M059J (cell line): ENCODE measurements around the gene PEX11G. TPM values are rescaled to one million over a fixed set of nuclear protein-coding genes. Genes with fewer than 3 reads are reported as not detected.
"Not testable (repeated sequence)": the region's sequence is repeated elsewhere in the genome, so short reads cannot be mapped to it uniquely, and the experiment has no call there.

Source experiments
- DNase-seq: peaks from one replicate; pipeline ENCODE4 v3.0.0-alpha.2; 2012; ENCODE audit warnings: low read depth
- total RNA-seq: library from RNA; depleted of rRNA; stranded (reverse); fragments of >200 nt; shearing (Covaris generic); gene quantifications from 2 replicates; pipeline ENCODE4 v1.2.3, GENCODE V29; 2014

The PEX11G gene
- total RNA-seq, 1 experiment from 2014 or later, result 0.20 TPM

- DNase-seq, result no peak
Measured at GRCh38 chr19:7467009-7467989, 21.5 kb downstream of the PEX11G start.

- no peak for DNase-seq
Measured at GRCh38 chr19:7463575-7463974, 25.3 kb downstream of the PEX11G start.

GRCh38 chr19:7461841-7462629, 26.8 kb downstream of the PEX11G start:
- DNase-seq, result no peak

- peak; percentile 93 for DNase-seq
Measured at GRCh38 chr19:7460562-7460966, 28.3 kb downstream of the PEX11G start.

GRCh38 chr19:7459773-7460172, 29.1 kb downstream of the PEX11G start:
- no peak for DNase-seq

- DNase-seq, result no peak
Measured at GRCh38 chr19:7458675-7459074, 30.2 kb downstream of the PEX11G start.

- peak; percentile 62 for DNase-seq
Measured at GRCh38 chr19:7456964-7457541, 31.8 kb downstream of the PEX11G start.

GRCh38 chr19:7455600-7456296, 33.1 kb downstream of the PEX11G start:
- DNase-seq, result no peak

- no peak for DNase-seq
Measured at GRCh38 chr19:7454998-7455397, 33.8 kb downstream of the PEX11G start.

GRCh38 chr19:7450243-7451223, 38.3 kb downstream of the PEX11G start:
- peak; percentile 31 for DNase-seq

GRCh38 chr19:7449391-7450070, 39.3 kb downstream of the PEX11G start:
- DNase-seq, result not testable (repeated sequence)

GRCh38 chr19:7447648-7448047, 41.2 kb downstream of the PEX11G start:
- DNase-seq, result no peak

- no peak for DNase-seq
Measured at GRCh38 chr19:7445104-7445503, 43.7 kb downstream of the PEX11G start.

- DNase-seq, result no peak
Measured at GRCh38 chr19:7444042-7444441, 44.8 kb downstream of the PEX11G start.

GRCh38 chr19:7442423-7442822, 46.4 kb downstream of the PEX11G start:
- DNase-seq, result no peak

- DNase-seq, result no peak
Measured at GRCh38 chr19:7441468-7442146, 47.2 kb downstream of the PEX11G start.

GRCh38 chr19:7440188-7440975, 48.5 kb downstream of the PEX11G start:
- no peak for DNase-seq

- DNase-seq, result no peak
Measured at GRCh38 chr19:7435586-7435985, 53.2 kb downstream of the PEX11G start.
